GM13977 (cell line): Measurements from ENCODE around the gene TMEM250.

Source experiments
- DNase-seq: peaks from one replicate; pipeline ENCODE4 v3.0.0; 2012; ENCODE audit warnings: low spot score
- CTCF ChIP-seq: IDR thresholded peaks from 2 replicates; pipeline ENCODE4 v1.5.1; 2012; ENCODE audit warnings: mild to moderate bottlenecking, control low read depth; ENCODE audit not compliant: insufficient read depth; ENCODE audit errors: extremely low read depth, missing control alignments
- in situ Hi-C: fragments of 300-500 bp; cut with MboI; formaldehyde crosslinking; loops from one replicate; pipeline ENCODE4 v1.12.0; 2022; ENCODE audit warnings: low sequenced_read_pairs, low pct_unique_long_range_greater_than_20kb, mixed read lengths, inconsistent platforms; ENCODE audit not compliant: unreplicated experiment

TMEM250 gene

GRCh38 chr9:136122425-136123383 is 4.0 kb upstream of the TMEM250 start:
- TF ChIP-seq CTCF, result peak; percentile 97
- DNase-seq, result peak; percentile 88
- in situ Hi-C loops, result loop anchor here (10.0 kb wide), 1 partner anchor 158 kb away; the partner anchor contains the start of gene UBAC1

- no peak for TF ChIP-seq CTCF
- no peak for DNase-seq
- in situ Hi-C loops, result loop anchor here (10.0 kb wide), 1 partner anchor 157 kb away; the partner anchor contains the start of gene UBAC1
Observed at GRCh38 chr9:136121801-136122200, 3.1 kb upstream of the TMEM250 start.

- in situ Hi-C loops, result loop anchor here (10.0 kb wide), 1 partner anchor 156 kb away; the partner anchor contains the start of gene UBAC1
- no peak for DNase-seq
- TF ChIP-seq CTCF, result no peak
Observed at GRCh38 chr9:136120438-136120844, 1.8 kb upstream of the TMEM250 start.

- DNase-seq, result no peak
- no peak for TF ChIP-seq CTCF
- in situ Hi-C loops, result loop anchor here (10.0 kb wide), 1 partner anchor 155 kb away; the partner anchor contains the start of gene UBAC1
Observed at GRCh38 chr9:136119883-136120393, 1.3 kb upstream of the TMEM250 start.

GRCh38 chr9:136119061-136119882 is 597 bp upstream of the TMEM250 start:
- no peak for DNase-seq
- no peak for TF ChIP-seq CTCF
- in situ Hi-C loops, result no loop called here

GRCh38 chr9:136117916-136118319 is 757 bp downstream of the TMEM250 start:
- in situ Hi-C loops, result no loop called here
- TF ChIP-seq CTCF, result no peak
- DNase-seq, result no peak
